Large intestine (tissue), 3 donors: ENCODE data around the gene TMEM109. TPM values are rescaled to one million over a fixed set of nuclear protein-coding genes. Genes with fewer than 3 reads are reported as not detected.

ENCODE experiments used
- DNase-seq, 2 donors: peaks; one replicate each; pipeline versions ENCODE4 v3.0.0 to v3.0.0-alpha.2; 2013
- H3K27ac ChIP-seq: one replicate; pipeline ENCODE4 v1.5.1; 2013; ENCODE audit warnings: low read length
- H3K27me3 ChIP-seq: 2 replicates; pipeline ENCODE4 v1.6.1; 2013; ENCODE audit warnings: low read length; ENCODE audit not compliant: control insufficient read depth, insufficient read depth
- H3K36me3 ChIP-seq: 2 replicates; pipeline ENCODE4 v1.6.1; 2013; ENCODE audit warnings: low read length; ENCODE audit not compliant: control insufficient read depth, insufficient read depth
- H3K4me1 ChIP-seq: one replicate; pipeline ENCODE4 v1.6.1; 2013; ENCODE audit warnings: low read length; ENCODE audit not compliant: control insufficient read depth, insufficient read depth
- H3K4me3 ChIP-seq: one replicate; pipeline ENCODE4 v1.5.1; 2013; ENCODE audit warnings: low read length
- H3K9me3 ChIP-seq: one replicate; pipeline ENCODE4 v1.6.1; 2013; ENCODE audit warnings: mild to moderate bottlenecking, low read depth, low read length, moderate library complexity; ENCODE audit not compliant: control insufficient read depth
- WGBS: methylation state at CpG from one replicate; pipeline ENCODE4 v1.1.5; 2013; ENCODE audit warnings: low lambda C conversion rate; ENCODE audit not compliant: insufficient coverage; 5-methylcytosine and 5-hydroxymethylcytosine counted together
- polyA plus RNA-seq: library from polyadenylated mRNA; unstranded; fragments of 120-200 nt; gene quantifications from one replicate; pipeline ENCODE4 v1.2.1, GENCODE V29; 2013

Gene TMEM109
- polyA plus RNA-seq, 1 donor: 42.2 TPM

GRCh38 chr11:60934124-60934789, 20.3 kb downstream of the TMEM109 start:
- H3K36me3 ChIP-seq: peaks cover 11% of the 10 kb centered on the region
- H3K9me3 ChIP-seq: no peaks in the 10 kb centered on the region
- H3K27ac ChIP-seq: no peak overlapping the region
- H3K4me3 ChIP-seq: no peak overlapping the region
- WGBS: no CpG with 5 or more reads among the region's 57 CpGs
- H3K4me1 ChIP-seq: peaks cover 10% of the 10 kb centered on the region
- no peaks in the 10 kb centered on the region for H3K27me3 ChIP-seq
- no peak for DNase-seq

DNA sequence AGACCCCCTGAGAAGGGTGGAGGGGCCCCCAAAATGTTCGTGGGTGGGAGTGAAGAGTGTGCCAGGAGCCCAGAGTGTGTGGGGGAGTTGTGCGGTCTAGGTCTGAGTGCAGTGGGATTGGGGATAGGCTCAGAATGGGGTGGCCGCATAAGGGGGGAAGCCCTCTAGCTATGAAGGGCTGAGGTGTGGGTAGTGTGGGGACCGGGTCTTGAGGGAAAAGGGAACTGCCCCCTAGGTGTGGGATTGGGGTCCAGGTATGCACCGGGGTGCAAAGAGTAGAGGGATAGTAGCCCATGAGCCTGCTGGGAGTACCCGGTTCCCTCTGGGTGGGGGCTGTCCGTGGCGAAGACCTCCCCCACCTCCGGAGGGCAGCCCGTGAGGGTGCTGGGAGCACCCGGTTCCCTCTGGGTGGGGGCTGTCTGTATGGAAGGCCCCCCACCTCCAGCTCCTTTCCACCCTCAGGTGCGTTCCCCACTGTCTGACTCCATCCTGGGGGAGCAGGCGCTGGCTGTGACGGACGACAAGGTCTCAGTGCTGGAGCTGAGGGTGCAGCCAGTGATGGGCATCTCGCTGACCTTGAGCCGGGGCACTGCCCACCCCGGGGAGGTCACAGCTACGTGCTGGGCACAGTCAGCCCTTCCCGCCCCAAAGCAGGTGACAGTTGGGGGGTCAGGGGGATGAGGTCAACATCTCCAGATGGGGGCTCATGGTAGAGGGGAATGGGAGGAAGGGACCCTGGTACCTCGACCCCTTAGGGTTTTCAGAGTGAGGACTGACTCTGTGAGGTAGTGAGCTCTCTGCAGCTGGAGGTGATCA, 21.0 kb downstream of the TMEM109 start:
- Histone ChIP-seq H3K9me3 (no peaks in the 10 kb centered on the region), H3K27ac (no peak overlapping the region), H3K4me3 (no peak overlapping the region), H3K4me1 (peaks cover 8% of the 10 kb centered on the region), H3K36me3 (peaks cover 11% of the 10 kb centered on the region), H3K27me3 (no peaks in the 10 kb centered on the region)
- WGBS: no CpG with 5 or more reads among the region's 21 CpGs
- DNase-seq: no peak

DNA sequence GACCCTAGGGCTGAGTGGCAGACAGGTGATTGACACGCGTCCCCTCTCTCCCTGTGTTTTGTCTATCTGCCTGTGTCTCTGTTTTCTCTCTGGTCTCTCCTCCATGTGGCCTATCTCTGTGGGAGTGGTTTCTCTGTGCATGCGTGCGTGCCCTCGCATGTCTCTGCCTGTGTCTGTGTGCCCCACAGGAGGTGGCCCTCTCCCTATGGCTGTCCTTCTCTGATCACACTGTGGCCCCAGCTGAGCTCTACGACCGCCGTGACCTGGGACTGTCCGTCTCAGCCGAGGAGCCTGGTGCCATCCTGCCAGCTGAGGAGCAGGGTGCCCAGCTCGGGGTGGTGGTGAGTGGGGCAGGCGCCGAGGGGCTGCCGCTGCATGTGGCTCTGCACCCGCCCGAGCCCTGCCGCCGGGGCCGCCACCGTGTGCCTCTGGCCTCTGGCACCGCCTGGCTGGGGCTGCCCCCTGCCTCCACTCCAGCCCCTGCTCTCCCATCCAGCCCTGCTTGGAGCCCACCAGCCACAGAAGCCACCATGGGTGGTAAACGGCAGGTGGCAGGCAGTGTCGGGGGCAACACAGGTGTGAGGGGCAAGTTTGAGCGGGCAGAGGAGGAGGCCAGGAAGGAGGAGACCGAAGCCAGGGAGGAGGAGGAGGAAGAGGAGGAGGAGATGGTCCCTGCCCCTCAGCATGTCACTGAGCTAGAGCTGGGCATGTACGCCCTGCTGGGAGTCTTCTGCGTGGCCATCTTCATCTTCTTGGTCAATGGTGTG, 21.9 kb downstream of the TMEM109 start:
- H3K4me3 ChIP-seq: no peak overlapping the region
- no peak overlapping the region for H3K27ac ChIP-seq

DNA sequence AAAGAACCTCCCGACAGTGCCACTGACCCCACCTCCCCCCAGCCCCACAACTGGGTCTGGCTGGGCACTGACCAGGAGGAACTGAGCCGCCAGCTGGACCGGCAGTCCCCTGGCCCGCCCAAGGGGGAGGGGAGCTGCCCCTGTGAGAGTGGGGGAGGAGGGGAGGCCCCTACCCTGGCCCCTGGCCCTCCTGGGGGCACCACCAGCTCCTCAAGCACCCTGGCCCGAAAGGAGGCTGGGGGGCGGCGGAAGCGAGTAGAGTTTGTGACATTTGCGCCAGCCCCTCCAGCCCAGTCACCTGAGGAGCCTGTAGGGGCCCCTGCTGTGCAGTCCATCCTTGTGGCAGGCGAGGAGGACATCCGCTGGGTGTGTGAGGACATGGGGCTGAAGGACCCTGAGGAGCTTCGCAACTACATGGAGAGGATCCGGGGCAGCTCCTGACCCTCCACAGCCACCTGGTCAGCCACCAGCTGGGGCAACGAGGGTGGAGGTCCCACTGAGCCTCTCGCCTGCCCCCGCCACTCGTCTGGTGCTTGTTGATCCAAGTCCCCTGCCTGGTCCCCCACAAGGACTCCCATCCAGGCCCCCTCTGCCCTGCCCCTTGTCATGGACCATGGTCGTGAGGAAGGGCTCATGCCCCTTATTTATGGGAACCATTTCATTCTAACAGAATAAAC, 22.6 kb downstream of the TMEM109 start:
- no peak overlapping the region for H3K27ac ChIP-seq
- H3K27me3 ChIP-seq: no peaks in the 10 kb centered on the region
- peaks cover 10% of the 10 kb centered on the region for H3K4me1 ChIP-seq
- no peak for DNase-seq
- WGBS: no CpG with 5 or more reads among the region's 18 CpGs
- H3K4me3 ChIP-seq: no peak overlapping the region
- no peaks in the 10 kb centered on the region for H3K9me3 ChIP-seq
- peaks cover 7% of the 10 kb centered on the region for H3K36me3 ChIP-seq

More for the DNA sequence above, 21.9 kb downstream of the TMEM109 start:
- H3K36me3 ChIP-seq: peaks cover 11% of the 10 kb centered on the region
- DNase-seq: no peak
- H3K4me1 ChIP-seq: peaks cover 10% of the 10 kb centered on the region
- no peaks in the 10 kb centered on the region for H3K9me3 ChIP-seq
- H3K27me3 ChIP-seq: no peaks in the 10 kb centered on the region
- WGBS: no CpG with 5 or more reads among the region's 27 CpGs

GRCh38 chr11:60937144-60937527, 23.2 kb downstream of the TMEM109 start:
- DNase-seq: no peak

DNA sequence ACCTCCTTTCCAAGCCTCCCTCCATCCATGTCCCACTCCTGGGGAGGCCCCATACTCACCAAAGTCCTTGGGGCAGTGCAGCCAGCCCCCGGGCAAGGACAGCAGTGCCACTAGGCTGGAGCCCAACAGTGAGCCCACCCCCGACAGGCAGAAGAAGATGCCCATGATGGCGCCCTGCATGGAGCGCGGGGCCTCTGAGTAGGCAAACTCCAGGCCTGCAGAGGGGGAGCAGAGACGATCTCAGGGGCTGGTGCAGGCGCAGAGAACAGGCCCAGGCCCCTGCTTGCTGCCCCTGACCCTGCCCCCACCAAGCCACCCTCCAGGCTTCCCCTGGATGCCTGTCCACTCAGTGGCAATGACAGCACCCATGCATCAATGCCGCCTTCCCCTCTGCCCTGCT, 23.9 kb downstream of the TMEM109 start:
- Histone ChIP-seq H3K36me3 (peaks cover 3% of the 10 kb centered on the region), H3K27me3 (no peaks in the 10 kb centered on the region), H3K27ac (no peak overlapping the region), H3K4me1 (peaks cover 10% of the 10 kb centered on the region), H3K4me3 (no peak overlapping the region), H3K9me3 (no peaks in the 10 kb centered on the region)
- WGBS: no CpG with 5 or more reads among the region's 8 CpGs
- DNase-seq: no peak

More at GRCh38 chr11:60937144-60937527, 23.2 kb downstream of the TMEM109 start:
- Histone ChIP-seq H3K27ac (no peak overlapping the region), H3K9me3 (no peaks in the 10 kb centered on the region), H3K36me3 (peaks cover 4% of the 10 kb centered on the region), H3K4me3 (no peak overlapping the region), H3K27me3 (no peaks in the 10 kb centered on the region), H3K4me1 (peaks cover 10% of the 10 kb centered on the region)
- no CpG with 5 or more reads among the region's 12 CpGs for WGBS

DNA sequence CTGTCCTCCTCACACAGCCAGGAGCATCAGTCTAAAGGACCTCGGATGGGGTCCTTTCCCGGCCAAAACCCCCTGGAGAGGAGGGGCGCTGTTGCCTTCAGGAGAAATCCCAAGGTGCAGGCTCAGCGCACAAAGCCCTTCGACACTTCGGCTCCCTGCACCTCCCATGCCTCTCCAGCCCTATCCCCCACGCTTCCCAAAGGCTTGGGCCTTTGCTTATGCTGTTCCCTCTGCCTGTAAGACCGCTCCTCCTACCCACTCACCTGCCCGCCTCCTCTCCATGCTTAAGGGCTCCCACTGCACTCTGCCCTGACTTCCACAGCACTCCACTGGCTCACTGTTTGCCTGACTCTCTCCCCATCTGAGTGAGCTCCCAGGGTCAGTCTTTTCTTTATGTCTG, 24.5 kb downstream of the TMEM109 start:
- Histone ChIP-seq H3K4me1 (peaks cover 10% of the 10 kb centered on the region), H3K4me3 (no peak overlapping the region), H3K36me3 (peaks cover 3% of the 10 kb centered on the region), H3K27ac (no peak overlapping the region), H3K9me3 (no peaks in the 10 kb centered on the region), H3K27me3 (no peaks in the 10 kb centered on the region)
- DNase-seq: no peak
- WGBS: no CpG with 5 or more reads among the region's 9 CpGs

DNA sequence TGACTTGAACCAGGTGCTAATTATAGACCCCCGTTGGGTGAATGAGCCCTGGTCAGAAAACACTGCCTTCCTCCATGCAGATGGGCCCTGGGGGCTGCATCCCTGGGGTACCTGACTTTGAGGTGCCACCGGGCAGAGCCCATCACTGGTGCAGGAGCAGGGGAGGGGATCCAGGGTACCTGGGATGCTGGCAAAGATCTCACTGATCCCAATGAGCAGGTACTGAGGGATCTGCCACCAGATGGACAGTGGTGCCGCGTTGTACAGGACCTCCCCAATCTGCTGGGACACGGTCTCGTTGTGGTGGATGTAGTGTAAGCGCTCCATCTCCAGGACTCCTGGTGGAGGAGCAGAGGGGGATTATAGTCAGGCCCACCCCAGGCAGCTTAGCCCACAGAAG, 25.3 kb downstream of the TMEM109 start:
- H3K4me1 ChIP-seq: peaks cover 10% of the 10 kb centered on the region
- no peak for DNase-seq
- H3K36me3 ChIP-seq: peaks cover 3% of the 10 kb centered on the region
- no CpG with 5 or more reads among the region's 7 CpGs for WGBS
- no peak overlapping the region for H3K27ac ChIP-seq
- no peaks in the 10 kb centered on the region for H3K9me3 ChIP-seq
- no peak overlapping the region for H3K4me3 ChIP-seq
- no peaks in the 10 kb centered on the region for H3K27me3 ChIP-seq

DNA sequence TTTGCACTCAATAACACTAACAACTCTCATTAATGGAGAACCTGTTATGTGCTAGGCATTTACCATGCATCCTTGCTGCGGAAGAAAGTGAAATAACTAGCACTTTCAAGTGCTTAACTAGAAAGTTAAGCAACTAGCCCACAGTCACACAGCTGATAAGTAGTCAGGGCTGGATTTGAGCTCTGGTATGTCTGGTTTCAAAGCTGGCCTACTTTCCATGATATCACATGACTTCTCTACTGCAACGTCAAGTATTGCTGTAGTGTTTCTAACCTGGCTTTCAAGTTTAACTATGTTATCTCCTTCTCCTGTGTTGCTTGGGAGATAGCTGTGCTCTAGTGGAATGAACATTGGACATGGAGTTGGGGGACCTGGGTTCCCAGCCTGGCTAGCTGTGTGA, 25.9 kb downstream of the TMEM109 start:
- peak; percentile 74 to 85 for DNase-seq
- no peaks in the 10 kb centered on the region for H3K9me3 ChIP-seq
- no peaks in the 10 kb centered on the region for H3K27me3 ChIP-seq
- H3K4me1 ChIP-seq: peaks cover 10% of the 10 kb centered on the region
- H3K4me3 ChIP-seq: no peak overlapping the region
- H3K27ac ChIP-seq: no peak overlapping the region
- WGBS: no CpG with 5 or more reads among the region's 2 CpGs
- H3K36me3 ChIP-seq: peaks cover 5% of the 10 kb centered on the region
